Liver (tissue), 9 donors: ENCODE measurements around the gene TRIM25. TPM values are rescaled to one million over a fixed set of nuclear protein-coding genes. Genes with fewer than 3 reads are reported as not detected.

Experiments
- DNase-seq: peaks from one replicate; pipeline ENCODE4 v3.0.0-alpha.2; 2017; ENCODE audit warnings: low spot score
- H3K27ac ChIP-seq, 2 donors: one replicate each; pipeline ENCODE4 v1.7.0; 2013; ENCODE audit warnings: inconsistent platforms in 2 of 2, low read length in 2 of 2, control low read depth in 1 of 2, low read depth in 1 of 2, mild to moderate bottlenecking in 1 of 2
- H3K27me3 ChIP-seq, 4 donors: one replicate each; pipeline versions ENCODE4 v1.6.1 to v1.7.0; 2013; ENCODE audit warnings: low read length in 3 of 4, inconsistent platforms in 1 of 4, mild to moderate bottlenecking in 1 of 4, moderate library complexity in 1 of 4; ENCODE audit not compliant: control insufficient read depth in 4 of 4, insufficient read depth in 4 of 4
- H3K36me3 ChIP-seq, 4 donors: one replicate each; pipeline versions ENCODE4 v1.6.1 to v1.7.0; 2013; ENCODE audit warnings: low read length in 3 of 4, mild to moderate bottlenecking in 3 of 4, low read depth in 1 of 4, moderate library complexity in 1 of 4; ENCODE audit not compliant: control insufficient read depth in 4 of 4, insufficient read depth in 3 of 4
- H3K4me1 ChIP-seq, 4 donors: one replicate each; pipeline versions ENCODE4 v1.6.1 to v1.7.0; 2013; ENCODE audit warnings: low read length in 3 of 4, mild to moderate bottlenecking in 3 of 4, moderate library complexity in 1 of 4; ENCODE audit not compliant: control insufficient read depth in 4 of 4, insufficient read depth in 4 of 4
- H3K4me3 ChIP-seq, 3 donors: one replicate each; pipeline versions ENCODE4 v1.6.1 to v1.7.0; 2013; ENCODE audit warnings: low read length in 3 of 3, control low read depth in 1 of 3, low read depth in 1 of 3, mild to moderate bottlenecking in 1 of 3
- H3K9ac ChIP-seq, 2 donors: one replicate each; pipeline ENCODE4 v1.7.0; 2013; ENCODE audit warnings: low read length in 2 of 2, mild to moderate bottlenecking in 2 of 2, moderate library complexity in 2 of 2, control low read depth in 1 of 2, low read depth in 1 of 2
- H3K9me3 ChIP-seq, 4 donors: one replicate each; pipeline versions ENCODE4 v1.6.1 to v1.7.0; 2013; ENCODE audit warnings: low read length in 3 of 4; ENCODE audit not compliant: control insufficient read depth in 4 of 4
- EGR1 ChIP-seq, 2 donors: IDR thresholded peaks; 2 replicates each; pipeline ENCODE4 v1.6.1; 2016 to 2018; ENCODE audit warnings: antibody characterized with exemption in 2 of 2, low read depth in 2 of 2
- FOXA1 ChIP-seq: IDR thresholded peaks from 2 replicates; pipeline ENCODE4 v1.6.1; 2016; ENCODE audit warnings: antibody characterized with exemption
- FOXA2 ChIP-seq: IDR thresholded peaks from 2 replicates; pipeline ENCODE4 v1.6.1; 2016; ENCODE audit warnings: antibody characterized with exemption
- GABPA ChIP-seq, 2 donors: IDR thresholded peaks in 1 of 2; conservative IDR thresholded peaks in 1 of 2; 2 replicates each; pipeline ENCODE4 v1.6.1; 2016; ENCODE audit warnings: antibody characterized with exemption in 2 of 2, mild to moderate bottlenecking in 1 of 2, moderate library complexity in 1 of 2
- HNF4A ChIP-seq, 2 donors: conservative IDR thresholded peaks; 2 replicates each; pipeline ENCODE4 v1.6.1; 2016; ENCODE audit warnings: antibody characterized with exemption in 2 of 2, mild to moderate bottlenecking in 2 of 2
- HNF4G ChIP-seq: IDR thresholded peaks from 2 replicates; pipeline ENCODE4 v1.6.1; 2016; ENCODE audit warnings: antibody characterized with exemption
- JUND ChIP-seq, 2 donors: IDR thresholded peaks; 2 replicates each; pipeline ENCODE4 v1.6.1; 2016; ENCODE audit warnings: antibody characterized with exemption in 2 of 2
- NR2F2 ChIP-seq: IDR thresholded peaks from 2 replicates; pipeline ENCODE4 v1.6.1; 2016; ENCODE audit warnings: antibody characterized with exemption
- RAD21 ChIP-seq, 2 donors: IDR thresholded peaks; 2 replicates each; pipeline ENCODE4 v1.6.1; 2016; ENCODE audit warnings: antibody characterized with exemption in 2 of 2, mild to moderate bottlenecking in 2 of 2
- RXRA ChIP-seq, 2 donors: IDR thresholded peaks; 2 replicates each; pipeline ENCODE4 v1.6.1; 2017 to 2018; ENCODE audit warnings: antibody characterized with exemption in 2 of 2, mild to moderate bottlenecking in 1 of 2
- SP1 ChIP-seq: IDR thresholded peaks from 2 replicates; pipeline ENCODE4 v1.6.1; 2018; ENCODE audit warnings: antibody characterized with exemption, mild to moderate bottlenecking
- TAF1 ChIP-seq: conservative IDR thresholded peaks from 2 replicates; pipeline ENCODE4 v1.6.1; 2016; ENCODE audit warnings: antibody characterized with exemption, mild to moderate bottlenecking
- YY1 ChIP-seq: IDR thresholded peaks from 2 replicates; pipeline ENCODE4 v1.6.1; 2016; ENCODE audit warnings: antibody characterized with exemption, mild to moderate bottlenecking
- WGBS: extraction: QIAGEN DNeasy Blood & Tissue Kit; methylation state at CpG from one replicate; pipeline ENCODE4 v1.1.7; 2013; 5-methylcytosine and 5-hydroxymethylcytosine counted together
- polyA plus RNA-seq, 2 donors: library from polyadenylated mRNA; stranded (reverse) in 1 of 2; unstranded in 1 of 2; fragments of 200-250 nt in 1 of 2; fragments of >200 nt in 1 of 2; fragmentation: Nextera tagmentation in 1 of 2; extraction: Ambion mirVana in 1 of 2; gene quantifications; one replicate each; pipeline versions ENCODE4 v1.2.1 to v1.2.3, GENCODE V29; 2013 to 2015
- total RNA-seq, 2 donors: library from RNA; depleted of rRNA; stranded (reverse); fragments of >200 nt; gene quantifications; one replicate each; pipeline ENCODE4 v1.2.3, GENCODE V29; 2014
- TF ChIP-seq, protein P1 (sequence below): IDR thresholded peaks from 2 replicates; pipeline ENCODE4 v1.6.1; 2016; ENCODE audit warnings: antibody characterized with exemption
- TF ChIP-seq, protein P2 (sequence below): IDR thresholded peaks from 2 replicates; pipeline ENCODE4 v1.6.1; 2016; ENCODE audit warnings: antibody characterized with exemption, mild to moderate bottlenecking
- TF ChIP-seq, protein P3 (sequence below): fragments of 150-350 bp; IDR thresholded peaks from 2 replicates; pipeline ENCODE4 v1.5.1; 2017; ENCODE audit warnings: improper control_type of control experiment, low read depth, low read length; ENCODE audit not compliant: missing input control
- TF ChIP-seq, protein P4 (sequence below): IDR thresholded peaks from 2 replicates; pipeline ENCODE4 v1.6.1; 2016; ENCODE audit warnings: antibody characterized with exemption
- TF ChIP-seq, protein P5 (sequence below): IDR thresholded peaks from 2 replicates; pipeline ENCODE4 v1.6.1; 2016; ENCODE audit warnings: antibody characterized with exemption
- donor health status: healthy.
- donor health status: healthy.
- donor health status: healthy.
- donor health status: healthy.
- donor health status: healthy.

The TRIM25 gene
- total and polyA plus RNA-seq, 4 donors, result 10.8 to 64.5 (median 15.6) TPM

DNA sequence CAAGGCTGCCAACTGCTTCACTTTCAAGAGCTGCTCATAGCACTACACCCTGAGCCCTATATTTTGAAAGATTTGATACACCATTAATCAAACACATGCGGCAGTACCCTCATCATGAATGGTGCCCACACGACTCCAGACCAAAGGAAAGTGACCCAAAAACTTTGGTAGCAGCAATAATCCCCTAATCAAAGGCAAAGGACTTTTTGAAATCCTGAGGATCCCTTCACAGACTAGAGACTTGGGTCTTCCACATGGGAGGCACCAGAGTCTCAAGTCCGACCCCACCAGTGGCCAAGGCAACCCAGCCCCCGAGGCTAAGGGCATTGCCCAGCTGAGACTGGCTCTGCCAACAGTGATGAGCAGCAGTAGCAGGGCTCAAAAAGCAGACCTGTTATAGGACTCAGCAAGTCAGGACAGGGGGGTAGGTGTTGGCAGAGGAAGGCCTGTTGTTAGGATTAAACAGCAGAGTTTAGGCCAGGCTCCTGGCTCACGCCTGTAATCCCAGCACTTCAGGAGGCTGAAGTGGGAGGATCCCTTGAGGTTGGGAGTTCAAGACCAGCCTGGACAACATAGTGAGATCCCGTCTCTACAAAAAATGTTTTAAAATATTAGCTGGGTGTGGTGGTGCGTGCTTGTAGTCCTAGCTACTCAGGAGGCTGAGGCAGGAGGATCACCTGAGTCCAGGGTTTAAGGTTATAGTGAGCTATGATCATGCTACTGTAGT is 3.2 kb downstream of the TRIM25 start:
- DNase-seq, result no peak
- Histone ChIP-seq H3K4me1 (peaks cover 3 to 54% (median 45%) of the 10 kb centered on the region in 4 donors), H3K27ac (peak overlapping the region; percentile 67 to 75), H3K9ac (peak overlapping the region in 1 of 2 donors; percentile 19), H3K9me3 (no peaks in the 10 kb centered on the region), H3K36me3 (peaks cover 2 to 25% (median 21%) of the 10 kb centered on the region in 4 donors), H3K4me3 (peak overlapping the region; percentile 11 to 12 (median 11)), H3K27me3 (no peaks in the 10 kb centered on the region)
- TF ChIP-seq, protein P1, sequence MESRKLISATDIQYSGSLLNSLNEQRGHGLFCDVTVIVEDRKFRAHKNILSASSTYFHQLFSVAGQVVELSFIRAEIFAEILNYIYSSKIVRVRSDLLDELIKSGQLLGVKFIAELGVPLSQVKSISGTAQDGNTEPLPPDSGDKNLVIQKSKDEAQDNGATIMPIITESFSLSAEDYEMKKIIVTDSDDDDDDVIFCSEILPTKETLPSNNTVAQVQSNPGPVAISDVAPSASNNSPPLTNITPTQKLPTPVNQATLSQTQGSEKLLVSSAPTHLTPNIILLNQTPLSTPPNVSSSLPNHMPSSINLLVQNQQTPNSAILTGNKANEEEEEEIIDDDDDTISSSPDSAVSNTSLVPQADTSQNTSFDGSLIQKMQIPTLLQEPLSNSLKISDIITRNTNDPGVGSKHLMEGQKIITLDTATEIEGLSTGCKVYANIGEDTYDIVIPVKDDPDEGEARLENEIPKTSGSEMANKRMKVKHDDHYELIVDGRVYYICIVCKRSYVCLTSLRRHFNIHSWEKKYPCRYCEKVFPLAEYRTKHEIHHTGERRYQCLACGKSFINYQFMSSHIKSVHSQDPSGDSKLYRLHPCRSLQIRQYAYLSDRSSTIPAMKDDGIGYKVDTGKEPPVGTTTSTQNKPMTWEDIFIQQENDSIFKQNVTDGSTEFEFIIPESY, result no peak
- TF ChIP-seq RXRA (IDR thresholded peaks at IDR 0.05), result peak; percentile 3 to 11
- TF ChIP-seq EGR1 (IDR thresholded peaks at IDR 0.05; ENCODE audit: low read depth in 2 of 2), result no peak
- 66% methylated on average over 7 of the region's 7 CpGs for WGBS

DNA sequence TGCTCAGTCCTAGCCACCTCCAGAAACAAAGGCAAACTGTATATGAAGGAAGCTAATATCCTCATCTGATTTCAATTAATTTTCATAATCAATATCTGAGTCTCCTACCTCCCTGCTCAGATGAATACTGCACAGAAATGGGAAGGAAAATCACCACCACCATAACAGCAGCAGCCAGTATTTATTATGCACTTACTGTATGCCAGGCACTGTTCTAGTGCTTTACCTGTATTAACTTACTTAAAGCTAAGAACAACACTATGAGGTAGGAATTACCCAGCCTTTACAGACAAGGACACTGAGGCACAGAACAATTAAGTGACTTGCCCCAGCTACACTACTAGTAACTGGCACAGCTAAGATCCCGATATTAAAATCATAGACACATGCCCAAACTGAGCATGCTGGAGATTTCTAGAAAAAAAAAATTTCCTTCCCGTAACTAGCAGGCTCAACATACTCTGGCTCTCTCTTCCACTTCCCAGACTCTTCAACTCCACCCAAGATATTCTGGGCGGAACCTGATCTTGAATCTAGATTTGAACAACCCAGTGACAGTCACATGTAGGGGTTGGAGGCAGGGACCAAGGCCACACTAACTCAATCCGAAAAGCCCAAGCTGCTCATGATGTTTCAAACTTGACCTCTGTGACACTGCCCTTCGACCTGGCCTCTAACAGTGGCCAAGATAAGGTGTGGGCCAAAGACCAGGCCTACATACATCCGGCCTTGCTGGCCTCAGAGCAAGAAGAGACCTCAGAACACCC is 3.9 kb downstream of the TRIM25 start:
- H3K27ac ChIP-seq, result peak overlapping the region; percentile 67 to 75
- 32% methylated on average over 6 of the region's 6 CpGs for whole genome bisulfite sequencing
- H3K27me3 ChIP-seq, result no peaks in the 10 kb centered on the region
- H3K4me1 ChIP-seq, result peaks cover 3 to 50% (median 42%) of the 10 kb centered on the region in 4 donors
- peak overlapping the region; percentile 18 to 68 for H3K9ac ChIP-seq
- H3K36me3 ChIP-seq, result peaks cover 2 to 28% (median 24%) of the 10 kb centered on the region in 4 donors
- peak; percentile 52 for DNase-seq
- H3K9me3 ChIP-seq, result no peaks in the 10 kb centered on the region
- H3K4me3 ChIP-seq, result peak overlapping the region; percentile 11 to 12 (median 11)
- TF ChIP-seq GABPA (IDR thresholded peaks at IDR 0.05 in 1 of 2, conservative IDR thresholded peaks at IDR 0.05 in 1 of 2) (peak in 1 of 2 donors; percentile 32), TAF1 (no peak), NR2F2 (peak; percentile 100), RAD21 (IDR thresholded peaks at IDR 0.05) (peak in 1 of 2 donors; percentile 37), EGR1 (IDR thresholded peaks at IDR 0.05; ENCODE audit: low read depth in 2 of 2) (peak in 1 of 2 donors; percentile 36), FOXA1 (peak; percentile 39), HNF4G (peak; percentile 72), YY1 (no peak), HNF4A (conservative IDR thresholded peaks at IDR 0.05) (peak; percentile 93 to 94), FOXA2 (no peak), SP1 (peak; percentile 85), RXRA (IDR thresholded peaks at IDR 0.05) (peak; percentile 98), JUND (IDR thresholded peaks at IDR 0.05) (peak; percentile 52 to 74)
- TF ChIP-seq, protein P2, sequence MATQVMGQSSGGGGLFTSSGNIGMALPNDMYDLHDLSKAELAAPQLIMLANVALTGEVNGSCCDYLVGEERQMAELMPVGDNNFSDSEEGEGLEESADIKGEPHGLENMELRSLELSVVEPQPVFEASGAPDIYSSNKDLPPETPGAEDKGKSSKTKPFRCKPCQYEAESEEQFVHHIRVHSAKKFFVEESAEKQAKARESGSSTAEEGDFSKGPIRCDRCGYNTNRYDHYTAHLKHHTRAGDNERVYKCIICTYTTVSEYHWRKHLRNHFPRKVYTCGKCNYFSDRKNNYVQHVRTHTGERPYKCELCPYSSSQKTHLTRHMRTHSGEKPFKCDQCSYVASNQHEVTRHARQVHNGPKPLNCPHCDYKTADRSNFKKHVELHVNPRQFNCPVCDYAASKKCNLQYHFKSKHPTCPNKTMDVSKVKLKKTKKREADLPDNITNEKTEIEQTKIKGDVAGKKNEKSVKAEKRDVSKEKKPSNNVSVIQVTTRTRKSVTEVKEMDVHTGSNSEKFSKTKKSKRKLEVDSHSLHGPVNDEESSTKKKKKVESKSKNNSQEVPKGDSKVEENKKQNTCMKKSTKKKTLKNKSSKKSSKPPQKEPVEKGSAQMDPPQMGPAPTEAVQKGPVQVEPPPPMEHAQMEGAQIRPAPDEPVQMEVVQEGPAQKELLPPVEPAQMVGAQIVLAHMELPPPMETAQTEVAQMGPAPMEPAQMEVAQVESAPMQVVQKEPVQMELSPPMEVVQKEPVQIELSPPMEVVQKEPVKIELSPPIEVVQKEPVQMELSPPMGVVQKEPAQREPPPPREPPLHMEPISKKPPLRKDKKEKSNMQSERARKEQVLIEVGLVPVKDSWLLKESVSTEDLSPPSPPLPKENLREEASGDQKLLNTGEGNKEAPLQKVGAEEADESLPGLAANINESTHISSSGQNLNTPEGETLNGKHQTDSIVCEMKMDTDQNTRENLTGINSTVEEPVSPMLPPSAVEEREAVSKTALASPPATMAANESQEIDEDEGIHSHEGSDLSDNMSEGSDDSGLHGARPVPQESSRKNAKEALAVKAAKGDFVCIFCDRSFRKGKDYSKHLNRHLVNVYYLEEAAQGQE, result no peak
- TF ChIP-seq, protein P3, sequence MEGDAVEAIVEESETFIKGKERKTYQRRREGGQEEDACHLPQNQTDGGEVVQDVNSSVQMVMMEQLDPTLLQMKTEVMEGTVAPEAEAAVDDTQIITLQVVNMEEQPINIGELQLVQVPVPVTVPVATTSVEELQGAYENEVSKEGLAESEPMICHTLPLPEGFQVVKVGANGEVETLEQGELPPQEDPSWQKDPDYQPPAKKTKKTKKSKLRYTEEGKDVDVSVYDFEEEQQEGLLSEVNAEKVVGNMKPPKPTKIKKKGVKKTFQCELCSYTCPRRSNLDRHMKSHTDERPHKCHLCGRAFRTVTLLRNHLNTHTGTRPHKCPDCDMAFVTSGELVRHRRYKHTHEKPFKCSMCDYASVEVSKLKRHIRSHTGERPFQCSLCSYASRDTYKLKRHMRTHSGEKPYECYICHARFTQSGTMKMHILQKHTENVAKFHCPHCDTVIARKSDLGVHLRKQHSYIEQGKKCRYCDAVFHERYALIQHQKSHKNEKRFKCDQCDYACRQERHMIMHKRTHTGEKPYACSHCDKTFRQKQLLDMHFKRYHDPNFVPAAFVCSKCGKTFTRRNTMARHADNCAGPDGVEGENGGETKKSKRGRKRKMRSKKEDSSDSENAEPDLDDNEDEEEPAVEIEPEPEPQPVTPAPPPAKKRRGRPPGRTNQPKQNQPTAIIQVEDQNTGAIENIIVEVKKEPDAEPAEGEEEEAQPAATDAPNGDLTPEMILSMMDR, result no peak
- TF ChIP-seq, protein P1, result peak; percentile 63
- TF ChIP-seq, protein P4, sequence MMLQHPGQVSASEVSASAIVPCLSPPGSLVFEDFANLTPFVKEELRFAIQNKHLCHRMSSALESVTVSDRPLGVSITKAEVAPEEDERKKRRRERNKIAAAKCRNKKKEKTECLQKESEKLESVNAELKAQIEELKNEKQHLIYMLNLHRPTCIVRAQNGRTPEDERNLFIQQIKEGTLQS, result no peak
- TF ChIP-seq, protein P5, sequence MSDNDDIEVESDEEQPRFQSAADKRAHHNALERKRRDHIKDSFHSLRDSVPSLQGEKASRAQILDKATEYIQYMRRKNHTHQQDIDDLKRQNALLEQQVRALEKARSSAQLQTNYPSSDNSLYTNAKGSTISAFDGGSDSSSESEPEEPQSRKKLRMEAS, result peak; percentile 89
